ENCODE data around the gene STARD13.
A peak's percentile ranks its signal among the peaks of the same experiment; 100 is the strongest.

STARD13 gene

DNA sequence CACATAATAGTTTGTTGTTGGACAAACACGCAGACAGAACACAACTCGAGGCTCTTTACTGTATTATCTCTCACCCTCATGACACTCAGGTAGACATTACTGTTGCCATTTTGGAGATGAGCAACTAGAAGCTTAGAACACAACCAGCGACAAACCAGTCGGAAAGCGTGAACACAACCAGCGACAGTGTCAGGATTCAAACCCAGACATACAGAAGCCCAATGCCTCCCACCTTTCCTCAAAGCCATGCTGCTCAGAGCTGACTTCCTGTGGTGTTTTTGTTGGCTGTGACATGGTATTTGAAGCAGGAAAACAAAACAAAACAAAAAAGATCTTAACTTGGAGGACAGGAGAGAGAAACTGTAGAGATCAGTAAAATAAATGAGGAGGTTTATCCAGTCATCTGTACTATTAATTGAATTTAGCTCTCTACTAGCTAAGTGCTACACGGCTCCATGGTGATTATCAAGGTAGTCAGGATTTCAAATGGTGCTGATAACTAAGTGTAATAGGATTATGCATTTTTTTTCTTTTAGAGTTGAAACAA lies 92.1 kb downstream of the STARD13 start:
- no peak for TF ChIP-seq Cebpa-rat (IDR thresholded peaks at IDR 0.05)
- no peak overlapping the region for H3K4me2 ChIP-seq
- H3K27me3 ChIP-seq, result no peaks in the 10 kb centered on the region
- H3K9me3 ChIP-seq, result peaks cover 3% of the 10 kb centered on the region; the same call in 1 of the 2 replicates
- no peaks in the 10 kb centered on the region for H4K20me1 ChIP-seq
- no peak overlapping the region for H3K9ac ChIP-seq
- no peak overlapping the region for H3K4me3 ChIP-seq
- peaks cover 18% of the 10 kb centered on the region for H3K4me1 ChIP-seq
- H3K27ac ChIP-seq, result no peak overlapping the region
- H3K36me3 ChIP-seq, result no peaks in the 10 kb centered on the region

GRCh38 chr13:33191425-33192210 lies 93.9 kb downstream of the STARD13 start:
- Histone ChIP-seq H3K4me1 (peaks cover 25% of the 10 kb centered on the region), H3K9me3 (0 out of 2 replicates have a peak, but pooled peaks cover 3% of the 10 kb centered on the region), H3K4me3 (no peak overlapping the region), H3K4me2 (no peak overlapping the region), H3K27ac (no peak overlapping the region), H3K27me3 (no peaks in the 10 kb centered on the region), H4K20me1 (no peaks in the 10 kb centered on the region), H3K9ac (no peak overlapping the region), H3K36me3 (no peaks in the 10 kb centered on the region)
- no peak for TF ChIP-seq Cebpa-rat (IDR thresholded peaks at IDR 0.05)

DNA sequence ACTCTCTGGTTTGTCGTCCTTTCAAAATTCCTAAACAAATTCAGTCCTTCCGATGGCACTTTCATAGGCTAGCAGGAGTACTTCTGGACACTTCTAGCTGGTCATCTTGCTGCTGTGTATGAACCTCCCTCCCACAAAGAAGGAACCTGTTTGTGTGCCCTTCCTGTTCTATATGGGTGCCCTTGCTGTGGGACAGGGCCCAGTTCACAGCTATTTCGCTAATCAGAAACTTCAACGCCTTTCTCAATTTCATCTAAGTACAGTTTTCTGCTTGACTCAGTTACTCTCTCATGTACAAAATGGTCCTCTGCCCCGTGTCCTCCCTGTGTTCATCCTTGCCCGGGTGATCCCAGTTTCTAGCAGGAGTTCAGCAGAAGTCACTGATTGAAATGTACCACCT lies 96.1 kb downstream of the STARD13 start:
- Histone ChIP-seq H3K27me3 (no peaks in the 10 kb centered on the region), H3K27ac (no peak overlapping the region), H3K4me2 (no peak overlapping the region), H3K4me1 (peaks cover 25% of the 10 kb centered on the region), H3K9ac (no peak overlapping the region), H3K9me3 (no peaks in the 10 kb centered on the region), H4K20me1 (no peaks in the 10 kb centered on the region), H3K4me3 (no peak overlapping the region), H3K36me3 (no peaks in the 10 kb centered on the region)
- no peak for TF ChIP-seq Cebpa-rat (IDR thresholded peaks at IDR 0.05)

GRCh38 chr13:33188093-33188882 lies 97.3 kb downstream of the STARD13 start:
- TF ChIP-seq Cebpa-rat (IDR thresholded peaks at IDR 0.05), result no peak
- Histone ChIP-seq H3K9ac (no peak overlapping the region), H3K4me2 (no peak overlapping the region), H3K4me1 (peaks cover 25% of the 10 kb centered on the region), H3K36me3 (no peaks in the 10 kb centered on the region), H3K4me3 (no peak overlapping the region), H3K27me3 (no peaks in the 10 kb centered on the region), H4K20me1 (no peaks in the 10 kb centered on the region), H3K27ac (no peak overlapping the region), H3K9me3 (no peaks in the 10 kb centered on the region)

- H3K4me3 ChIP-seq, result no peak overlapping the region
- no peak for TF ChIP-seq Cebpa-rat (IDR thresholded peaks at IDR 0.05)
- H3K9me3 ChIP-seq, result no peaks in the 10 kb centered on the region
- no peak overlapping the region for H3K27ac ChIP-seq
- H3K4me2 ChIP-seq, result peak overlapping the region; percentile 38
- H3K27me3 ChIP-seq, result no peaks in the 10 kb centered on the region
- H3K9ac ChIP-seq, result no peak overlapping the region
- peaks cover 32% of the 10 kb centered on the region for H3K4me1 ChIP-seq
- no peaks in the 10 kb centered on the region for H3K36me3 ChIP-seq
- no peaks in the 10 kb centered on the region for H4K20me1 ChIP-seq
Measured at GRCh38 chr13:33186861-33187291, 98.7 kb downstream of the STARD13 start.

DNA sequence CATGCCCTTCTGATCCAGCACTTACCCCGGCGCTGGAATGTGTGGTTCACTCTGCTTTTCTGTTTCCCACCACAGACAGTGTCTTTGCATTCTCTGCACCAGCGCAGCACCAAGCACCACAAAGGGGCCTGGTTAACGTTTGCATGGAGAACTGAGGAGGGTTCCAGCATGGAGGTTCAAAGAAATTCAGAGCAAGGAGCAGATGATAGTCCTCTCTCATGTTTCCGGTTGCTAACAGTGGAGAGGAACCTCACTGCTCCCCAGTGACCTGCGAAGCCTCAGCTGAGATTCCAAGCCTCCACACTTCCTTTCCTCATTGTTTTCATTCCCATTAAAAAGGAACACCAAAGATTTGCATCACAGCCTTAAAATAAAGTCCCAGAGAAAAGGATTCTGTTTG lies 99.7 kb downstream of the STARD13 start:
- Histone ChIP-seq H3K4me3 (no peak overlapping the region), H3K4me2 (peak overlapping the region; percentile 17; the same call in 1 of the 2 replicates), H3K4me1 (peaks cover 32% of the 10 kb centered on the region), H3K27me3 (no peaks in the 10 kb centered on the region), H3K27ac (no peak overlapping the region), H3K36me3 (no peaks in the 10 kb centered on the region), H3K9me3 (no peaks in the 10 kb centered on the region), H3K9ac (no peak overlapping the region), H4K20me1 (no peaks in the 10 kb centered on the region)
- TF ChIP-seq Cebpa-rat (IDR thresholded peaks at IDR 0.05), result no peak

DNA sequence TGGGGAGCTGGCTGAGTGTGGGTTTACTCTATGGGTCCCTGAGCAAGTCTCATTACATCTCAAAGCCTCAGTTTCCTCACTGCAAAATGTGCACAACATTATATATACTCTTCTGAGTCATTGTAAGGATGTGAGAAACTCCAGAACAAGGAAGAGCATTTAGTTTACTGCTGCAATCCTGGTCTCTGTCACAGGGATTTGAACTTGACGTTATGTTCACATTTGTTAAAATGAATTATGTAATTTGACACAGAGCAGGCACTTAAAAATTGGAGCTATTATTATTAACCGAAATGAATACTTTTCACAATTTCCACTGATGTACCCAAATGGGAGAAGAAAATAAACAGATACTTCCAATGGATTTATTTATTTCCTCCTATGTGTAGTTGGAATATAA lies 101.0 kb downstream of the STARD13 start:
- no peaks in the 10 kb centered on the region for H3K36me3 ChIP-seq
- no peak overlapping the region for H3K4me3 ChIP-seq
- H3K9ac ChIP-seq, result no peak overlapping the region
- no peak overlapping the region for H3K27ac ChIP-seq
- H3K9me3 ChIP-seq, result no peaks in the 10 kb centered on the region
- TF ChIP-seq Cebpa-rat (IDR thresholded peaks at IDR 0.05), result no peak
- H3K4me2 ChIP-seq, result no peak overlapping the region
- H3K27me3 ChIP-seq, result no peaks in the 10 kb centered on the region
- H3K4me1 ChIP-seq, result peaks cover 27% of the 10 kb centered on the region
- H4K20me1 ChIP-seq, result no peaks in the 10 kb centered on the region

DNA sequence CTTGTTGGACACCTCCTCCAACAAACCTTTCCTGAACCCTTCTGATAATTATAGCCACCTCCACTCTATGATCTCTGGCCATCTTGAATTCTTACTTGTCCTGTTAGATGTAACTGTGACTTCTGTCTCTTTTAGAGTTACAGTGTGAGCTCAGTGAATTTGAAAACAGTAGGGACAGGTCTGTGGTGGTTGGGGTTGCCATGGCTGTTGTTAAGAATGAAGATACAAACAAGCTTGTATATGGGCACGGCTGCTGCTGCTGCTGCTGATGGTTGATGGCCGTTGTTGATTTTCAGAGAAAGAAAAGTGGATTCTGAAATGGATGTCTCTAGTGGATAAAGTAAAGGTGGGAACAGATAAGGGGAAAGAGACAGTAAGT lies 101.5 kb downstream of the STARD13 start:
- TF ChIP-seq Cebpa-rat (IDR thresholded peaks at IDR 0.05), result no peak
- Histone ChIP-seq H3K4me2 (no peak overlapping the region), H3K4me1 (peaks cover 27% of the 10 kb centered on the region), H4K20me1 (no peaks in the 10 kb centered on the region), H3K27ac (no peak overlapping the region), H3K27me3 (no peaks in the 10 kb centered on the region), H3K9me3 (no peaks in the 10 kb centered on the region), H3K4me3 (no peak overlapping the region), H3K9ac (no peak overlapping the region), H3K36me3 (no peaks in the 10 kb centered on the region)

GRCh38 chr13:33183431-33184111 lies 102.0 kb downstream of the STARD13 start:
- no peak for TF ChIP-seq Cebpa-rat (IDR thresholded peaks at IDR 0.05)
- no peaks in the 10 kb centered on the region for H3K36me3 ChIP-seq
- H3K9ac ChIP-seq, result no peak overlapping the region
- H3K4me1 ChIP-seq, result peaks cover 27% of the 10 kb centered on the region
- H3K27ac ChIP-seq, result no peak overlapping the region
- no peaks in the 10 kb centered on the region for H4K20me1 ChIP-seq
- no peaks in the 10 kb centered on the region for H3K9me3 ChIP-seq
- H3K4me2 ChIP-seq, result no peak overlapping the region
- H3K27me3 ChIP-seq, result no peaks in the 10 kb centered on the region
- no peak overlapping the region for H3K4me3 ChIP-seq

Data from BLaER1 (cell line).